CD14-positive monocyte (primary cell): Measurements from ENCODE around the gene HNF4A. TPM values are rescaled to one million over a fixed set of nuclear protein-coding genes. Genes with fewer than 3 reads are reported as not detected.

Experiments used
- DNase-seq, 3 donors: peaks; one replicate each; pipeline ENCODE4 v3.0.0-alpha.2; 2011 to 2022
- H2AFZ ChIP-seq: 2 replicates; pipeline ENCODE4 v1.6.0; 2012; ENCODE audit warnings: mild to moderate bottlenecking, low read depth, low read length, inconsistent platforms; ENCODE audit not compliant: insufficient read depth, poor library complexity, severe bottlenecking
- H3K27ac ChIP-seq, 2 donors: 1 replicate in 1 of 2; 2 replicates in 1 of 2; pipeline ENCODE4 v1.5.1; 2012 to 2013; ENCODE audit warnings: low read length in 2 of 2, control low read depth in 1 of 2, inconsistent platforms in 1 of 2, low read depth in 1 of 2, mild to moderate bottlenecking in 1 of 2
- H3K27me3 ChIP-seq, 2 donors: one replicate each; pipeline versions ENCODE4 v1.6.0 to v1.6.1; 2011 to 2013; ENCODE audit warnings: low read length in 2 of 2; ENCODE audit not compliant: control insufficient read depth in 2 of 2, insufficient read depth in 2 of 2
- H3K36me3 ChIP-seq, 2 donors: replicated peaks in 1 of 2; 1 replicate in 1 of 2; 2 replicates in 1 of 2; pipeline versions ENCODE4 v1.5.1 to v1.6.1; 2012 to 2013; ENCODE audit warnings: low read length in 2 of 2, control low read depth in 1 of 2, inconsistent platforms in 1 of 2, mild to moderate bottlenecking in 1 of 2; ENCODE audit not compliant: insufficient read depth in 2 of 2, control insufficient read depth in 1 of 2
- H3K4me1 ChIP-seq, 2 donors: 1 replicate in 1 of 2; 2 replicates in 1 of 2; pipeline versions ENCODE4 v1.5.1 to v1.6.1; 2012 to 2013; ENCODE audit warnings: low read length in 2 of 2, control low read depth in 1 of 2, inconsistent platforms in 1 of 2, mild to moderate bottlenecking in 1 of 2, moderate library complexity in 1 of 2; ENCODE audit not compliant: insufficient read depth in 2 of 2, control insufficient read depth in 1 of 2
- H3K4me2 ChIP-seq: replicated peaks from 2 replicates; pipeline ENCODE3; 2012; ENCODE audit warnings: low read length, moderate library complexity, mild to moderate bottlenecking; ENCODE audit not compliant: poor library complexity, severe bottlenecking; ENCODE audit errors: extremely low read depth
- H3K4me3 ChIP-seq, 3 experiments: fragments of 200-600 bp in 1 of 3; sonication (generic) in 1 of 3; replicated peaks in 1 of 3; 1 replicate in 2 of 3; 2 replicates in 1 of 3; pipeline ENCODE4 v1.5.1; 2011 to 2013; ENCODE audit warnings: low read length in 3 of 3, mild to moderate bottlenecking in 3 of 3, control low read depth in 2 of 3, low read depth in 2 of 3, inconsistent platforms in 1 of 3, moderate library complexity in 1 of 3
- H3K79me2 ChIP-seq: 2 replicates; pipeline ENCODE4 v1.6.0; 2012; ENCODE audit warnings: mild to moderate bottlenecking, control low read depth, inconsistent platforms, low read length, moderate library complexity; ENCODE audit not compliant: insufficient read depth
- H3K9ac ChIP-seq: 2 replicates; pipeline ENCODE4 v1.6.0; 2017; ENCODE audit warnings: low read length, mild to moderate bottlenecking; ENCODE audit not compliant: insufficient read depth, poor library complexity, severe bottlenecking
- H3K9me3 ChIP-seq, 2 donors: replicated peaks in 1 of 2; 1 replicate in 1 of 2; 2 replicates in 1 of 2; pipeline versions ENCODE4 v1.5.1 to v1.6.1; 2012 to 2013; ENCODE audit warnings: low read length in 2 of 2, control low read depth in 1 of 2; ENCODE audit not compliant: control insufficient read depth in 1 of 2, insufficient read depth in 1 of 2
- H4K20me1 ChIP-seq: 2 replicates; pipeline ENCODE4 v1.6.0; 2012; ENCODE audit warnings: mild to moderate bottlenecking, low read length, control low read depth, moderate library complexity; ENCODE audit not compliant: insufficient read depth
- H3K27ac Mint-ChIP-seq, 7 donors: one replicate each; pipeline ENCODE4 v1.8.0; 2020; ENCODE audit warnings: mild to moderate bottlenecking in 7 of 7, mixed read lengths in 7 of 7, moderate library complexity in 6 of 7, inconsistent platforms in 2 of 7
- H3K27me3 Mint-ChIP-seq, 3 donors: one replicate each; pipeline ENCODE4 v1.8.0; 2021 to 2022; ENCODE audit warnings: low read depth in 3 of 3, mild to moderate bottlenecking in 3 of 3, mixed read lengths in 3 of 3, moderate library complexity in 3 of 3, inconsistent platforms in 1 of 3
- H3K36me3 Mint-ChIP-seq, 2 donors: one replicate each; pipeline ENCODE4 v1.8.0; 2020; ENCODE audit warnings: mixed read lengths in 2 of 2, inconsistent platforms in 1 of 2, mild to moderate bottlenecking in 1 of 2
- H3K4me1 Mint-ChIP-seq: one replicate; pipeline ENCODE4 v1.8.0; 2020; ENCODE audit warnings: mild to moderate bottlenecking, mixed read lengths
- H3K4me3 Mint-ChIP-seq, 2 donors: one replicate each; pipeline ENCODE4 v1.8.0; 2020; ENCODE audit warnings: mild to moderate bottlenecking in 2 of 2, mixed read lengths in 2 of 2, moderate library complexity in 1 of 2
- H3K9me3 Mint-ChIP-seq, 7 donors: one replicate each; pipeline ENCODE4 v1.8.0; 2020 to 2022; ENCODE audit warnings: mixed read lengths in 7 of 7, mild to moderate bottlenecking in 6 of 7, moderate library complexity in 6 of 7, inconsistent platforms in 2 of 7
- CTCF ChIP-seq: fragments of 200-600 bp; IDR thresholded peaks from one replicate; pipeline ENCODE4 v1.8.0; 2022; ENCODE audit warnings: antibody characterized with exemption, mild to moderate bottlenecking
- WGBS: methylation state at CpG from one replicate; pipeline ENCODE4 v1.1.5; 2013; ENCODE audit warnings: missing lambda C conversion rate; ENCODE audit not compliant: insufficient coverage; 5-methylcytosine and 5-hydroxymethylcytosine counted together
- intact Hi-C, 2 donors: fragments of 100-400 bp; cut with micrococcal nuclease; formaldehyde crosslinking; loops; one replicate each; pipeline versions ENCODE4 v1.15.0 to v1.15.1; 2023
- polyA plus RNA-seq, 3 donors: library from polyadenylated mRNA; depleted of rRNA in 1 of 3; unstranded in 2 of 3; stranded (reverse) in 1 of 3; fragments of 300-500 nt in 2 of 3; fragments of >200 nt in 1 of 3; fragmentation: Illumina TruSeq in 2 of 3; gene quantifications; 1 replicate in 2 of 3; 2 replicates in 1 of 3; pipeline ENCODE4 v1.2.3, GENCODE V29; 2012 to 2021
- small RNA-seq: library from RNA; depleted of rRNA; stranded (forward); fragments of <200 nt; gene quantifications from one replicate; pipeline ENCODE3, GENCODE V24; 2012; ENCODE audit warnings: low read depth; ENCODE audit not compliant: insufficient read length

HNF4A gene
- polyA plus RNA-seq, 3 donors = not detected

GRCh38 chr20:44481719-44482416 lies 126.4 kb downstream of the HNF4A start:
- Histone ChIP-seq H3K4me2 (no peak overlapping the region), H3K27ac (no peak overlapping the region), H2AFZ (no peak overlapping the region), H3K27me3 (no peaks in the 10 kb centered on the region), H3K9ac (no peak overlapping the region), H3K4me3 (no peak overlapping the region), H3K9me3 (no peaks in the 10 kb centered on the region), H3K4me1 (no peaks in the 10 kb centered on the region), H4K20me1 (no peaks in the 10 kb centered on the region), H3K36me3 (peaks cover 11 to 61% of the 10 kb centered on the region in 2 donors), H3K79me2 (no peaks in the 10 kb centered on the region)
- TF ChIP-seq CTCF = no peak
- H3K9me3 Mint-ChIP-seq = no peaks in the 10 kb centered on the region
- DNase-seq = no peak
- H3K36me3 Mint-ChIP-seq = peaks cover 35 to 59% of the 10 kb centered on the region in 2 donors
- H3K27ac Mint-ChIP-seq = peak overlapping the region in 3 of 7 donors; percentile 12 to 68 (median 47)
- peaks cover 3% of the 10 kb centered on the region for H3K4me1 Mint-ChIP-seq
- 96% methylated on average over 4 of the region's 6 CpGs for WGBS
- intact Hi-C loops = no loop called here
- H3K4me3 Mint-ChIP-seq = no peak overlapping the region
- no peaks in the 10 kb centered on the region for H3K27me3 Mint-ChIP-seq

DNA sequence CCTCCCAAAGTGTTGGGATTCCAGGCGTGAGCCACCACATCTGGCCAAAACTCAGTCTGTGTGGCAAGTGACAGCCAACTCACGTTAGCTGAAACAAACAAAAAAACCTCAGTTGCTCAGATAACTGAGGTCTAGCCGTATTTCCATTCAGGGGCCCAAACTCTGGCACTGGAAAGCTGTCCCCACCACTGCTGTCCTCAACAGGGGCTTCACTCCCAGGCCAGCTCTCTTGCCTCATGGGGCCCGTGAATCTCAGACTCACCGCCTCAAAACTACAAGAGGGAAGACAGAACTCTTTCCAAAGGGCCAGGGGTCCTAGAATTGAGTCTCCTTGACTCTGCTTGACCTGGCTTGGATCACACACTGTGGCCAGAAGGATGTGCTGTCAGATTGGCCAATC lies 127.6 kb downstream of the HNF4A start:
- no peak overlapping the region for H3K9ac ChIP-seq
- peaks cover 14 to 71% of the 10 kb centered on the region in 2 donors for H3K36me3 ChIP-seq
- H3K4me1 ChIP-seq = no peaks in the 10 kb centered on the region
- no peaks in the 10 kb centered on the region for H3K79me2 ChIP-seq
- Mint-ChIP-seq H3K4me1 (peaks cover 3% of the 10 kb centered on the region), H3K27me3 (no peaks in the 10 kb centered on the region), H3K9me3 (no peaks in the 10 kb centered on the region), H3K36me3 (peaks cover 35 to 69% of the 10 kb centered on the region in 2 donors), H3K27ac (peak overlapping the region in 1 of 7 donors; percentile 13), H3K4me3 (no peak overlapping the region)
- H4K20me1 ChIP-seq = no peaks in the 10 kb centered on the region
- no peaks in the 10 kb centered on the region for H3K27me3 ChIP-seq
- H3K27ac ChIP-seq = peak overlapping the region in 1 of 2 donors; percentile 14
- WGBS = 98% methylated on average over 4 of the region's 5 CpGs
- DNase-seq = no peak
- TF ChIP-seq CTCF = no peak
- intact Hi-C loops = no loop called here
- H3K4me3 ChIP-seq = no peak overlapping the region
- H3K4me2 ChIP-seq = no peak overlapping the region
- H2AFZ ChIP-seq = no peak overlapping the region
- H3K9me3 ChIP-seq = no peaks in the 10 kb centered on the region

Small RNA genes lying within 50 kb of the gene (small RNA-seq; reads per million reads assigned to genes)
- gene MIR3646 (not detected), gene RF00019 (not detected), gene RPL37AP1 (not detected)

Other genes starting within 250 kb of the HNF4A start
- gene JPH2, start 168.5 kb upstream of the HNF4A start, polyA plus RNA-seq = not detected
- 10 to 100 TPM; 42.3 to 89.1 (median 45.1) TPM for gene OSER1, start 144.9 kb upstream of the HNF4A start, polyA plus RNA-seq
- gene GDAP1L1, start 108.4 kb upstream of the HNF4A start, polyA plus RNA-seq = not detected
- gene FITM2, start 44.5 kb upstream of the HNF4A start, polyA plus RNA-seq = 1 to 10 TPM in 1 of 3 donors, under 1 TPM in 2; 0.32 to 2.2 (median 0.69) TPM
- gene R3HDML, start 18.7 kb upstream of the HNF4A start, polyA plus RNA-seq = not detected
- 1 to 10 TPM; 1.5 to 4.9 (median 3.0) TPM for gene TTPAL, start 120.2 kb downstream of the HNF4A start, polyA plus RNA-seq
- gene SERINC3, start 166.4 kb downstream of the HNF4A start, polyA plus RNA-seq = 100 to 1,000 TPM in 2 of 3 donors, 10 to 100 TPM in 1; 49.8 to 194 (median 157) TPM
- 1 to 10 TPM in 1 of 3 donors, under 1 TPM in 2; 0.67 to 1.4 (median 0.84) TPM for gene PKIG, start 226.9 kb downstream of the HNF4A start, polyA plus RNA-seq